HG03354 (cell line): ENCODE data around the gene PLCH2.

Experiments used
- ATAC-seq: cut with Tn5 transposase; IDR thresholded peaks from one replicate; pipeline ENCODE4 v1.9.1; 2021; ENCODE audit warnings: mild to moderate bottlenecking; ENCODE audit not compliant: unreplicated experiment, poor library complexity, severe bottlenecking

Gene PLCH2

DNA sequence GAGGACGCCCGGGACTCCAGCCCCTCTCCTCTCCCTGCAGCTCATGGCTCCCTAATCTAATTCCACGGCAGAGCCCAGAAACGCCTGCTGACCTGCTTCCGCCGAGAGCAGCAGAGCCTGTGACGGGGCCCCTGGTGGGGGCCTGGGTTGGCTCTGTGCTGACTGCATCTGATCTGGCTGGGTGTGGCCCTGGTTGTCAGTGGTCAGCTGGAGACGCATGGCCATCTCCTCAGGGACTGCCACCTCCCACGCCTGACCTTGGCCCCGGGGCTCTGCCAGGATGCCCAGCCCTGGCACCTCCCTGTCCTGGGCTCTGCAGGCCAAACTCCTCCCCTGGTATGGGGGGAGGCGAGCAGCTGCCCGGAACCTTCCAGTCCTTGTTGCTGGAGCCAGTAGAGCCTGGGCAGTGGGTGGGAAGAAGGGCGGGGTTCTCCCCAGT lies 1.1 kb upstream of the PLCH2 start:
- no peak for ATAC-seq

GRCh38 chr1:2475571-2475970 lies 518 bp upstream of the PLCH2 start:
- ATAC-seq: no peak

DNA sequence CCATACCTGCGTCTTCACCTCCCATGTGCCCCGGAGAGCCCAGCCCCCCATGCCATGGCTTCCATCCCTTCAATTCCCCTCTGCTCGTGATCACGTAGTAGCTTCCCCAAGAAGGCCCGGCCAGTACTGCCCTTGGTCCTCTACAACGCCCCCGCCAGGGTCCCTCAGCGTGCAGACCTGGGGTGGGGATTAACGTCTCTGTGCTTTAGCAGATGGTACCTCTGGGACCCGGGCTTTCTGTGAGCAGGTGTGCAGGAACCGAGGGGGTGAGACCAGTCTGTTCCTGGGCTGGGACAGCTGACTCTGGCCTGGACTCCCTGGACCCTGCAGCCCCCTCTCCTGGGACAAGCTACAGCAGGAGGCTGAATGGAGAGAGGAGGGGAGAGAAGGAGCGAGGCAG lies 1.2 kb downstream of the PLCH2 start:
- no peak for ATAC-seq

DNA sequence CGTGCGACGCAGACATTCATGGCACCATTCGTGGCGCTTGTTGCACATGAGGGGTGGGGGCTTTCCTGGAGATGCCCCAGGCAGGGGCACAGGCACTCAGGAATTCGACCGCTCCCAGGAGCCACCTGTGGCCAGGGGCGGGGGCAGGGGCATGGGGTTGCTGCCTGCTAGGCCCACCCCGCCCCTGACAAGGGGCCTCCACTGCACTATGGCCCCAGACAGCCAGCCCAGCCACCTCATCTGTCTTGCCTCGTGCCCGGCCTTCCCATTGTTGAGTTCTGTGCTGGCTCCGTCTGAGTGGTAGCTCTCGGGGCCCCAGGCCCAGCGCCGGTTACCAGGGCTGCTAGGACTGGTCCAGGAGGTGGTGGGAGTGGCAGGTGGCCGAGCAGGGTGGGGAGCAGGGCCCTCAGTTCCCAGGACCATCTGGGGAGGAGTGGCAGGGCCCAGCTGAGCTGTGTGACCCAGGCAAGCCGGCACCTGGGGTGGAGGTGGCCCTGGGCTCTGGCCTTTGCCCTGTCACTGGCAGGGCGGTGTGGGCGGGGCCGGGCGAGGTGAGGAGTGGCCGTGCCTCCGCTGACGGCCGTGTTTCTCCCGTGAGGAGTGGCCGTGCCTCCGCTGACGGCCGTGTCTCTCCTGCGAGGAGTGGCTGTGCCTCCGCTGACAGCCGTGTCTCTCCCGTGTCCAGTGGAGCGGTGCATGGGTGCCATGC lies 1.9 kb downstream of the PLCH2 start:
- no peak for ATAC-seq

- ATAC-seq: no peak
Observed at GRCh38 chr1:2479186-2479585, 3.1 kb downstream of the PLCH2 start.

DNA sequence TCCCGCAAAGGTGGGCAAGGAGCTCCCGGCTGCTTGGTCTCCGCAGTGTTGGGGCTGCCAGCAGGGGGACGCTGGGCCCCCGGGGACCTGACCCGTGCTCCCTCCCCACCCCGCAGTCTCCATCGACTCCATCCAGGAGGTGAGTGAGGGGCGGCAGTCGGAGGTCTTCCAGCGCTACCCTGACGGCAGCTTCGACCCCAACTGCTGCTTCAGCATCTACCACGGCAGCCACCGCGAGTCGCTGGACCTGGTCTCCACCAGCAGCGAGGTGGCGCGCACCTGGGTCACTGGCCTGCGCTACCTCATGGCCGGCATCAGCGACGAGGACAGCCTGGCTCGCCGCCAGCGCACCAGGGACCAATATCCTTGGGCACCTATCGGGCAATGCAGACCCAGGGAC lies 3.5 kb downstream of the PLCH2 start:
- ATAC-seq: no peak

- ATAC-seq: no peak
Observed at GRCh38 chr1:2480236-2480985, 4.3 kb downstream of the PLCH2 start.

- ATAC-seq: no peak
Observed at GRCh38 chr1:2480986-2481364, 4.9 kb downstream of the PLCH2 start.

- no peak for ATAC-seq
Observed at GRCh38 chr1:2481885-2482284, 5.8 kb downstream of the PLCH2 start.

DNA sequence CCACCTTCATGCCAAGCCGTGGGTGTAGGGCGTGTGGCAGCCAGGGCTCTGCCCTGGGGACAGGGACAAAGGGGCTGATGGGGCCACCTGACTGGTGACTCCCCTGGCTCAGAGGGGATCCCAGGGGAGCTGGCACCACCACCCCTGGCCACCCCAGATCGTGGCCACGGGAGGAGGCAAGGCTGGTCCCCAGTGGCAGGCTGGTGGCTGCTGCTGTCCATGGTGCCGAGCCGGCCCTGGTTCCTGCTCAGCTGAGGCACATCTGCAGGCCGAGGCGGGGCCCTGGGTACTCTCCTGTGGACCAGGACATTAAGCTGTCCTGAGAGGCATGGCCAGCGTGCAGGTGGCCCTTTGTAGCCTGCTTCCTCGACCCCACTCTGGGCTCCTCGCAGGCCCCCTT lies 6.5 kb downstream of the PLCH2 start:
- no peak for ATAC-seq

GRCh38 chr1:2483026-2483425 lies 6.9 kb downstream of the PLCH2 start:
- no peak for ATAC-seq

- no peak for ATAC-seq
Observed at GRCh38 chr1:2483970-2484369, 7.9 kb downstream of the PLCH2 start.

DNA sequence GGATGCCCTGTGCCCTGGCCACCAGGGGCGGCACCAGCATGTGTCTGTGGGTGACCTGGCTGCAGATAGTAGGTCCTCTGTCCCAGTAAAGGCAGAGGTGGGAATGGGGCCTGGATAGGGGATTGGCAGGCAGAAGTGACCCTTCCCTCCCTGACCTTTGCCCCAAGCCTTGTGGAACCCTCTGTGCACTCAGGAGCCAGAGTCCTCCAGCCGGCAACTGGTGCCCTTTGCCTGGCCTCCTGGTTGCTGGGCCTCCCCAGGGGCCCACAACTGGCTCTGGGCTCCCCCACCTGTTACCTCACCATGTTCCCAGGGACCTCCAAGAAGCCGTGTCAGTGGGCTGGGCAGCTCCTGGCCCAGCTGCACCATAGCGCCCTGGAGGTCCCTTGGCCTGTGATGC lies 10.0 kb downstream of the PLCH2 start:
- ATAC-seq: no peak

GRCh38 chr1:2486558-2486957 lies 10.5 kb downstream of the PLCH2 start:
- ATAC-seq: no peak

- no peak for ATAC-seq
Observed at GRCh38 chr1:2488688-2489087, 12.6 kb downstream of the PLCH2 start.

DNA sequence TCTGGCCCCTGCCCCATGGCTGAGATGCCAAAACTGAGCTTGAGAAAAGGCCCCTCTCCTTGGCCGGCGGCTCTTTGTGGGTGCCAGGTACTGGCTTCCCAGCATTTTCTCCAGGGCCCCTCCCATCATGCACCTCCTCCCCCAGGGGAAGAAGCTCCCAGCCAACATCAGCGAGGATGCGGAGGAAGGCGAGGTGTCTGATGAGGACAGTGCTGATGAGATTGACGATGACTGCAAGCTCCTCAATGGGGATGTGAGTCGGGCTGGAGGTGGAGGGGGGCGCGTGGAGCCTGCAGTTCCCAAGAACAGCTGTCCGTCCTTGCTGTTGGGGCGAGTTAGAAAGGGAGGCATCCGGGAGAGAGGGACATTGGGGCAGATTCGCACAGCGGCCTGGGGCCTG lies 13.5 kb downstream of the PLCH2 start:
- no peak for ATAC-seq

- ATAC-seq: no peak
Observed at GRCh38 chr1:2492091-2492490, 16.0 kb downstream of the PLCH2 start.

- ATAC-seq: no peak
Observed at GRCh38 chr1:2493218-2493617, 17.1 kb downstream of the PLCH2 start.

- ATAC-seq: no peak
Observed at GRCh38 chr1:2493691-2494322, 17.7 kb downstream of the PLCH2 start.

DNA sequence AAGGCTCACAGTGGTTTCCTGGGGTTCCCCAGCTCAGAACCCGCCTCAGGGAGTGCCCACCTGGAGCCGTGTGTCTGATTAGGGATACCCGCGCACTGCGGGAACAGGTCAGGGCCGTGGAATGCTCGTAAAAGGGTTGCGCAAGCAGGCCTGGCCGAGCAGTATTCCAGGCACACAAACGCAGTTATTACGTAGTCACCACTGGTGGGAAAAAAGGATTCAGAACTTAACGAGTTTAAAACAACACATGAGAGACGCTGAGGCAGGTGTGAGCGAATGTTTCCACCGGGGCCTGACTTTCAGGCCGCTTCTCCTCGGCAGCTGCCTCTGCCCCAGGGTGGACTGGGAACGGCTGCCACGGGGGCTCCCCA lies 18.2 kb downstream of the PLCH2 start:
- ATAC-seq: no peak

- ATAC-seq: no peak
Observed at GRCh38 chr1:2495026-2495425, 18.9 kb downstream of the PLCH2 start.
